NCI-H2107 treated with DMSO at 0.1 percent for 48 hours (cell line): Measurements from ENCODE around the gene CTTN.

ENCODE experiments used
- DNase-seq: peaks from one replicate; lab custom pipeline; 2025; ENCODE audit not compliant: unreplicated experiment; lab: John Stamatoyannopoulos, UW

Gene CTTN

DNA sequence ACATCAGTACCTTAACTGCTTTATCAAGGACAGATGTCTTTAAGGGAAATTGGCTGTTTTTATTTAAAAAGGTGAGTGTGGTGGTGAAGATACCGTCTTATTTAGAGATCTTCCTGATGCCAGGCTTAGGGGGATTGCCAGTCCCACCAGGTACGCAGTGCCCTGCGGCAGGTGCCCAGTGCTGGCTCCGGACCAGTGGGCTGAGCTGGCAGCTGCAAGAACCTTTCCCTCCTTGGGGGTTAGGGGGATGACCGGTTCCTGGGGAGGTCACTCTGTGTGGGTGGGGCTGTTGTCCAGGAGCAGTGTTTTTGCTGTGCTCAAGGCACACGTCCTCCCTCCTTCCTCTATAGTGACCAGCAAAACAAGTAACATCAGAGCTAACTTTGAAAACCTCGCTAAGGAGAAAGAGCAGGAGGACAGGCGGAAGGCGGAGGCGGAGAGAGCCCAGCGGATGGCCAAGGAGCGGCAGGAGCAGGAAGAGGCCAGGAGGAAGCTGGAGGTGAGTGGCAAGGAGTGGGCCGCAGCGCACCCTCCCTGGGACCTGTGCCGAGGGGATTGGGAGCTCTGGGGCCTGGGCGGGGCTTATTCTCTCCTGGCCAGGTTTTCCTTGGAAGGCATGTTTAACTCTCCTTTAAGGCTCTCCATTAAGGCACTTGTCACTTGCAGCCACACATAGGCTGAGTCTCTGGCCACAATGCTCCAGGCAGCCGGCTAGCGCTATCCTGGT is 30.5 kb downstream of the CTTN start:
- DNase-seq, result no peak

GRCh38 chr11:70429428-70429705 is 31.0 kb downstream of the CTTN start:
- no peak for DNase-seq

- no peak for DNase-seq
Observed at GRCh38 chr11:70429724-70430521, 31.6 kb downstream of the CTTN start.

- DNase-seq, result no peak
Observed at GRCh38 chr11:70430671-70431574, 32.6 kb downstream of the CTTN start.

DNA sequence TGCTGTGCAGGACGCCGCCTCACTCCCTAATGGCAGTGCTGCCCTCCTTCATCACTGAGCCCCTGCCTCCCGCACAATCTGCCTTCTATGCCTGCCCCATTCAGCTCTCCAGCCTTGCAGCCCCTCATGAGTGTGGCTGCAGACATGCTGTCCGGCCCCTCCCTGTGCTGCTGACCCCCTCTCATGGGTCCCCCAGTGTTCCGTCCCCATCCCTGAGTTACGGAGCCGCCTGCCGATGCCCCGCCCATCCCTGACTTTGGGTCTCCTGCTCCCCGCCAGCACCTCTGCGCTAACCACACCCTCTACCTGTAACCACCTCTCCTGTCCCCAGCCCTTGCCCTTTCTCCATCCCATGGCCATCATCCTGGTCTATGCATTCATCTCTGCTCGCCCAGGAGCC is 33.3 kb downstream of the CTTN start:
- no peak for DNase-seq

DNA sequence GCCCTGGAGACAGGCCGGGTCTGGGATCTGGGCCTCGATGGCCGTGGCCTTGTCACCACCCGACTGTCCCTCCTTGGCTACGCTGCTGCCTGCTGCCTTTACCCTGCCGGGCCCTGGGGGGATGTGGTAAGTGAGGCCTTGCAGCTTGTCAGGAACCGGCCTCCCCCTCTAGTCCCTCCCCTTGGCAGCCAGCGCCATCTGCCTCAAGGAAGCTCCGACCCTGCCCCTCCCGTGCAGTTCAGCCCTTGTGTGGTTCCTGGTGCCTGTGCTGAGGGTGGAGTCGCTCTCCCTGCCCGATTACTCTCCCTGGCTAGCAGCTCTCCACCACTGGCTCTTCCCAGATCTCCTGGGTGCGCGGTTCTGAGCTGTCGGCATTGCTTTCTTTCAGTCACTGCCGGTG is 33.7 kb downstream of the CTTN start:
- no peak for DNase-seq

GRCh38 chr11:70432580-70432979 is 34.3 kb downstream of the CTTN start:
- DNase-seq, result no peak

DNA sequence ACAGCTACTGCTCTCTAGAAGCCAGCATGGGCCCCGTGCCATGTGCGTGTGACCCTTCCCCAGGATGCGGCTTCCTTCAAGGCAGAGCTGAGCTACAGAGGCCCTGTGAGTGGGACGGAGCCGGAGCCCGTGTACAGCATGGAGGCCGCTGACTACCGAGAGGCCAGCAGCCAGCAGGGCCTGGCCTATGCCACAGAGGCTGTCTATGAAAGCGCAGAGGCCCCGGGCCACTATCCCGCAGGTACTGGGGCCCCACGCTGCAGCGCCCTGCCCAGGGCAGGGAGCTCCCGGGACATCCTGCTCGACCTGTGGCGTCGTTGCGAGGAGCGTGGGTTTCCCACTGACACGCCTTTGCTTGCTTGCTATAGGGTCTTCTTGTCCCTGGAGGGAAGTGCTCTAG is 34.7 kb downstream of the CTTN start:
- no peak for DNase-seq

DNA sequence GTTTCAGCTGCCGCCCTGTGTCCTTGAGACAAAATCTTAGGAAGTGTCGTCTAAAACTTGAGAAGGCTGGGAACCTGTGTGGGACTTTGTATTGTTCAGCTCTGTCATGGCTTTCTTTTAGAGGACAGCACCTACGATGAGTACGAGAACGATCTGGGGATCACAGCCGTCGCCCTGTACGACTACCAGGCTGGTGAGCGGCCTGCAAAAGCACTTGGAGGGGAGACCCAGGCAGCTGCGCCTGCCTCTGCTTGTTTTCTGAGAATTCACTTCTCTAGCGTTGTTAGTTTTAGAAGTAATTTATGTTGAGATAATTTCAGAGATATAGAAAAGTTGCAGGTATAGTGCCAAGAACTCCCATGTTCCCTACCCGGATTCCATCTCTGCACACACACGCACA is 35.2 kb downstream of the CTTN start:
- no peak for DNase-seq

DNA sequence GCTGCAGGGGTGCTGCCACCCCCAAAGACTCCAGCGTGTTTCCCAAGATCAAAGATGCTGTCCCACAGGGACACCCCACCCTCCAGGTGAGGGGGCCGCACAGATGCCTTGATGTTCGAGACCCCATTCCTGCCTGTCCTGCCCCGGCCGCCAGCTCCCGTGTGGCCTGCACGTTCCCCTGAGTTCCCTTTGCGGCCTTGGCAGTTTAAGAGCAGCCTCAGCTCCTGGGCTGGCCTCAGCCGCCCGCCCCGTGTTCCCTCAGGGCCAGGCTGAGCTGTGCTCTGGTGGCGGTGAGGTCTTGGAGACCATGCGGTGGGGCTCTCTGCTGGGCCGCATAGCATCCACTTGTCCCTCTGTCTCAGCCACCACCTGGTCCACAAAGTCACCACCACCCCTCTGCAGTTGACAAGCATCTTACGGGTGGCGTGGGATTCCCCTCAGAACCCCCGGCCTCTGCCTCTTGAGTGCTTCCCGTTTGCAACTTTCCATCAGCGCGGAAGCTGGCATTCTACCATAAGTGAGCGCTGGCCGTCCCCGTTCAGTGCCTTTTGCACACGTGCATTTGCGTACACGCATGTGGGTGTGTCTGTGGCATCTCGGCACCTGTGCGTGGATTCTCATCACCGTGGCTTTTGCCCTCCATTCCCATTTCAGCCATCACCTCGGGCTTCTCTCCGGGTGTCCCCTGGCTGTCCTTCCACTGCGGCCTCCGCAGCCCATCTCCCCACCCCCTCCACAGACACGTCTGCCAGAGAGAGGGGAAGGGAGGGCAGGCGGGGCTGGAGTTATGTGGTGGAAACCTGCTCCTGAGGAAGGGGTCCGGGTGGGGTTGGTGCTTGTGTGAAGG is 35.9 kb downstream of the CTTN start:
- no peak for DNase-seq

DNA sequence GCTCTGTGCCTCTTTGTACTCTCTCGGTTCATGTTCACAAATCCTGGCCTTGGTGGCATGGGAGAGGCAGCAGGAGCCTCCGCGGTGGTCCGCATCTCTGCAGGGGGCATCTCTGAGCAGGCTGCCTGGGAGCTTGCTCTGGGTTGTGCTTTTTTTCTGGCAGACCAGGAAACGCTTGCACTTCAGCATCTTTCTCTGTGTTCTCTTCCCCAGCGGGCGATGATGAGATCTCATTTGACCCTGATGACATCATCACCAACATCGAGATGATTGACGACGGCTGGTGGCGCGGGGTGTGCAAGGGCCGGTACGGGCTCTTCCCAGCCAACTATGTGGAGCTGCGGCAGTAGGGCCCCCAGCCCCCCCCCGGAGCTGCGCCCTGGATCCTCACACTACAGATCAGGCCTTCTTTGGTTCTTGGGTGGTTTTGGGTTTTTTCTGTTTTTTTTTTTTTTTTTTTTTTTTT is 36.5 kb downstream of the CTTN start:
- DNase-seq, result no peak

DNA sequence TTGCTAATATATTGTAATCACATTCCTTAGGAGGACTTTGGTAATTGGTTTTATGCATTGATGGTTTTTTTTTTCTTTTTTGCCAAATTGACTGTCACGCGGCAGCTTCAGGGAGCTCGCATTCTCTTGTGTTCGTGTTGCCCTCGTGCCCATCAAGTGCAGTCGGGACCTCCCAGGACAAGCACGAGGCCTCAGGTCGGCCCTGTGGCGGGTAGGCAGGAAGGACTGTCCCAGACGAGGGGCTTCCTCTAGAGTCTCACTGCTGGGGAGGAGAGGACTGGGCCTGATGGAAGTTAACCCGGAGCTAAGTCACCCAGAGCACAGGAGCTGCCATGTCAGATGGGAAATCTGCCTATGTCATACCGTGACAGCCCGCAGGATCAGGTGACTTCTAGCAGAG is 37.0 kb downstream of the CTTN start:
- no peak for DNase-seq

DNA sequence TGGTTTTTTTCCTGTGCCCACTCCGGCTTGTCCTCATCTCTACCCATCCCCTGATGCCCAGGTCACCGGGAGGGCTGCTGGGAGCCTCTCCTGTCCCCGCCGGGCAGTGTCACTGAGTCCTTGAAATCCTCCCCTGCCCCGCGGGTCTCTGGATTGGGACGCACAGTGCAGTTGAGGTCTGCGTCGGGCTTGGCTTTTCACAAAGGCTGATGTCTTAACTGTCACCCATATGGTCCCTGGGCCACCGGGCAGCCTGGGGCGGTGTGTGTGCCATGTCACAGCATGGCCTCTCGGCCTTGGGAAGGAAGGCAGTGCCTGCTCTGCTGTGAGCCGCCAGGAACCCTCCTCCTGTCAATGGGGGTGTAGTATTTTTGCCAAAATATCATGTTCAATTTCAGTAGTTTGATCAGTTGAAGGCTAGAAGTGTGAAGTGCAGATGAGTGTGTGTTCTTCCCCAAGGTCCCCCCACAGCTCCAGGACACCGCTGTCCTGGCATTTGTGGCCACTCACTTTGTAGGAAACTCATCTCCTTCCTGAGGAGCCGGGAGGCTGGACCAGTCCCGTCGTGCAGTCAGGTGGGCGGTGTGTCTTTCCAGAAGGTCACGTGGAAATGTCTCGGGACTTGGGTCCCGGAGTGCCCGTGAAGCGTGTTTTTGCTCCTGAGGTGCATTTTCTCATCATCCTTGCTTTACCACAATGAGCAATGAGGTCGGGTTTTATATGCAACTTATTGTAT is 37.6 kb downstream of the CTTN start:
- DNase-seq, result no peak

DNA sequence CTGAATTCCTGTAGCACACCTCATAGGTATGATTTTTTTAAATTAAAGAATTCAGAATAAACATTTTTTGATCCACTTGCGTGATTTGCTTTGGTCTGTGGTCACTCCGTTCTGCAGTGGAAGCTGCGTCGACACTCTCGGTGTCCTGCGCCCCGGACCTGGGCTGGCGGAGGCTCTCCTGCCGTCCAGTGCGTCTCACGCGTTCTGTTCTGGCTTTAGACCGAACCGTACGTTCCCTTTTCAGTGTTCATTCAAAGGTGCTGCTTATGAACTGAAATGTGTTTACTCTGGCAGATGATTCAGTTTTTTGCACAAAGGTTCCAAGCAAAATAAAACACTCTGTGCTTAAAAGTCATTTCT is 38.2 kb downstream of the CTTN start:
- no peak for DNase-seq

DNA sequence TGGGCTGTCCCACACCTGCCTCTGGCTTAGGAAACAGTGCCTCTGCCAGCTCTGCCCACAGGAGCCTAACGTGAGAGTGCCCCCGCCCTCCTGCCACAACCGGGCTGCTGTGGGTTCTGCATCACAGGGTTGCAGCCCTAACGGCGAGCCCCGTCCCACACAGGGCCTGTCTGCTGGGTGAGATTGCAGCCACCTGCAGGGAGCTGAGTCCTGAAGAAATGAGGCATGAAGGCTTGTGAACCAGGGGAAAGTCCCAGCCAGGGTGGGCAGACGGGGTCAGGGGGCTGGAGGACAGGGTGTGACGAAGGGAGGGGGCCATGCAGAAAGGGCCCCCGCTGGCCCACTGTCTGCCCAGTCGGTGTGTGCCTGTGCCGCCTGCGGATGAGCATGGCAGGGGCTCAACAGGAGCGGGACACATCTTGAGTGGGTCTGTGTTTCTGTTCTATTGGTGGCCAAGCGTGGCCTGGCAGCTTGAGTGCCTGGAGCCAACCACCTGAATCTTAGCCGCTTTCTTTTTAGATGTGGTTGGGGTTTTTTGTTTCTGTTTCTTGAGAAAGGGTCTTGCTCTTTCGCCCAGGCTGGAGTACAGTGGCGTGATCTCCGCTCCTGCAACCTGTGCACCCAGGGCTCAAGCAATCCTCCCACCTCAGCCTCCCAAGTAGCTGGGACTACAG is 38.9 kb downstream of the CTTN start:
- DNase-seq, result no peak

DNA sequence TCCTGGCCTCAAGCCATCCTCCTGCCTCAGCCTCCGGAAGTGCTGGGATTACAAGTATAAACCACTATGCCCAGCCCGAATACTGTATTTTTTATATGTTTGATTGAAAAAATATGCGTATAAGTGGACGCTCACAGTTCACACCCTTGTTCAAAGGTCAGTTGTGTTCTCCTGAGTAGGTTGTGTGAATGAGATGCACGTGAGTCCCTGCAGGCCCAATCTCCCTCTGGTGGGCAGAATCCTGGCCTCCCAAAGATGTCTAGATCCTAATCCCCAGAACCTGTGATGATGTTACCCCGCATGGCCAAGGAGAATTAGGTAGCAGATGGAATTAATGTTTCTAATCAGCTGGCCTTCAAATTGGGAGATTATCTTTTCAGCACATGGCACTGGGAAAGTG is 41.9 kb downstream of the CTTN start:
- DNase-seq, result no peak

DNA sequence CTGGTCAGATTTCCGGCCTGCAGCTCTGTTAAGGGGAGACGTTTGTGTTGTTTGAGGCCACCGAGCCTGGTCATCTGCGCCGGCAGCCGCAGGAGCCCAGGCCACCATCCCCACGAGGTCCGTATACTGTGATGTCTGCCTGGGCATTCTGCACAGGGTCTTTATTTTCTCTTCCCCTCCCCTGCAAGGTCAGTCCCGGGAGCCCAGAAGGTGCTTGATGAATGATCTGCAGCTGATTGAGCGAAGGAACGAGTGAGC is 45.4 kb downstream of the CTTN start:
- DNase-seq, result no peak

DNA sequence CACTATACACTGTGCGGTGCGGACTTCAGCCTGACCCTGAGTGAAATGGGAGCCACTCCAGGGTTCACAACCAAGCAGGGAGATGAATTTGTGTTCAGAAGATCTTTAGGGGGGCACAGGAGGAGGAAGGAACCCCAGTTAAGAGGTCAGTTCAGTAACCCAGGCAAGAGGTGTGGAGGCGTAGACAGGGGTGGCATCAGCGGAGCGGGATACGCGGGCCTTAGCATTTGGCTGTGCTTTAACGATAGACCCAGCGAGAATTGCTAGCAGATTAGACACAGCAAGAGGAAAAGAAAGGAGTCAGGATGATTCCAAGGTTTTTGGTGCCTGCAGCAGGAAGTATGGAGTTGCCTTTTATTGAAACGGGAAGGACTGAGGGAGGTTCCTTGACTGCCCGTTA is 46.8 kb downstream of the CTTN start:
- DNase-seq, result no peak

- no peak for DNase-seq
Observed at GRCh38 chr11:70445605-70446004, 47.3 kb downstream of the CTTN start.

DNA sequence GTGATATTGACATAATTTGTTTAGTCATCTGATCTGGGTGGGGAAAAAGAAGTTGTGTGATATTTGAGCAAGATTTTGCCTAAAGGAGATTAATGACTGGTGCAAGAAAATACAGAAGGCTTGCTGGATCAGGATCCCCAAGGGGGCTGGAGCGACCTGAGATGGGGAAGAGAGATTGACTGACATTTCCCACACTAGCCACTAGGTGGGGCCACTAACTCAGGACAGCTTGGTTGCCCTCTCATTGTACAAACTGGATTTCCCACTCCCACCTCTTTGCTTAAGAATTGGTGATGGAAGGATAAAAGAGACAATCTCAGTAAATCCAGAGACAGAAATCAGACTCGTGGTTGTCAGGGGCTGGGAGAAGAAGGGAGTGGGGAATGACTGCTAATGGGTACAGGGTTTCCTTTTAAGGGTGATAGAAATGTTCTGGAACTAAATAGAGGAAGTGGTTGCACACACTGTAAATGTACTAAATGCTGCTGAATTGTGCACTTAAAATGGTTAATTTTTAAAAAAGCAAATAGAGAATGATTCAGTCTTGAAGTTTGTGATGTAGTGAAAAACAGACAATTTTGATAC is 50.7 kb downstream of the CTTN start:
- no peak for DNase-seq
